Hepatocyte (in vitro differentiated cells): Measurements from ENCODE around the gene BCL2. TPM values are rescaled to one million over a fixed set of nuclear protein-coding genes. Genes with fewer than 3 reads are reported as not detected.

Source experiments
- DNase-seq: peaks from one replicate; pipeline ENCODE4 v3.0.0-alpha.2; 2016; ENCODE audit warnings: low spot score
- H2AFZ ChIP-seq: fragments of 200-600 bp; sonication (generic); 2 replicates; pipeline ENCODE4 v1.6.0; 2016; ENCODE audit warnings: antibody characterized with exemption, mild to moderate bottlenecking
- H3K27ac ChIP-seq: fragments of 200-600 bp; sonication (generic); 2 replicates; pipeline ENCODE4 v1.5.1; 2016; ENCODE audit warnings: mild to moderate bottlenecking
- H3K27me3 ChIP-seq: fragments of 200-600 bp; sonication (generic); 2 replicates; pipeline ENCODE4 v1.6.1; 2016
- H3K36me3 ChIP-seq: fragments of 200-600 bp; sonication (generic); replicated peaks from 2 replicates; pipeline ENCODE4 v1.5.1; 2016; ENCODE audit warnings: low read depth; ENCODE audit not compliant: insufficient read depth
- H3K4me1 ChIP-seq: fragments of 200-600 bp; sonication (generic); 2 replicates; pipeline ENCODE4 v1.5.1; 2016; ENCODE audit warnings: mild to moderate bottlenecking, moderate library complexity; ENCODE audit not compliant: insufficient read depth
- H3K4me2 ChIP-seq: fragments of 200-600 bp; sonication (generic); 2 replicates; pipeline ENCODE4 v1.6.0; 2016
- H3K4me3 ChIP-seq: fragments of 200-600 bp; sonication (generic); 2 replicates; pipeline ENCODE4 v1.5.1; 2016; ENCODE audit warnings: mild to moderate bottlenecking
- H3K79me2 ChIP-seq: fragments of 200-600 bp; sonication (generic); 2 replicates; pipeline ENCODE4 v1.6.0; 2017; ENCODE audit warnings: mild to moderate bottlenecking
- H3K9me2 ChIP-seq: fragments of 200-600 bp; sonication (generic); replicated peaks from 2 replicates; pipeline ENCODE4 v1.6.0; 2017; ENCODE audit warnings: mild to moderate bottlenecking; ENCODE audit not compliant: insufficient read depth
- H3K9me3 ChIP-seq: fragments of 200-600 bp; sonication (generic); 2 replicates; pipeline ENCODE4 v1.5.1; 2016; ENCODE audit warnings: low read depth, mild to moderate bottlenecking
- H4K20me1 ChIP-seq: fragments of 200-600 bp; sonication (generic); 2 replicates; pipeline ENCODE4 v1.6.0; 2016; ENCODE audit warnings: mild to moderate bottlenecking; ENCODE audit not compliant: insufficient read depth, poor library complexity, severe bottlenecking
- EZH2 ChIP-seq: fragments of 200-600 bp; sonication (generic); IDR thresholded peaks from 2 replicates; pipeline ENCODE4 v1.6.1; 2016; ENCODE audit warnings: antibody characterized with exemption, mild to moderate bottlenecking, borderline replicate concordance
- EZH2phosphoT487 ChIP-seq: fragments of 200-600 bp; sonication (generic); IDR thresholded peaks from one replicate; pipeline ENCODE4 v1.6.1; 2018; ENCODE audit warnings: antibody characterized with exemption, mild to moderate bottlenecking, low read depth, moderate library complexity; ENCODE audit not compliant: unreplicated experiment, severe bottlenecking
- WGBS: methylation state at CpG from one replicate; pipeline ENCODE4 v1.1.6; 2016; ENCODE audit warnings: low lambda C conversion rate; ENCODE audit errors: missing lambda C conversion rate; 5-methylcytosine and 5-hydroxymethylcytosine counted together
- polyA plus RNA-seq: library from polyadenylated mRNA; unstranded; fragments of >200 nt; fragmentation: Nextera tagmentation; extraction: Ambion mirVana; gene quantifications from 2 replicates; pipeline ENCODE4 v1.2.1, GENCODE V29; 2016
- total RNA-seq: library from RNA; depleted of rRNA; stranded (reverse); fragments of >200 nt; gene quantifications from 2 replicates; pipeline ENCODE4 v1.2.3, GENCODE V29; 2014
- TF ChIP-seq, protein P1 (sequence below): fragments of 200-600 bp; sonication (generic); IDR thresholded peaks from 2 replicates; pipeline ENCODE4 v1.5.1; 2016; ENCODE audit warnings: antibody characterized with exemption, mild to moderate bottlenecking; ENCODE audit not compliant: poor library complexity

The BCL2 gene
- total and polyA plus RNA-seq, 2 experiments from 2014 or later = 1.0 to 11.4 TPM

- no peaks in the 10 kb centered on the region for H3K9me2 ChIP-seq
- no peak for DNase-seq
- H3K4me1 ChIP-seq = peaks cover 7% of the 10 kb centered on the region
- TF ChIP-seq EZH2 (no peak), EZH2phosphoT487 (no peak)
- no peak overlapping the region for H3K4me3 ChIP-seq
- H3K9me3 ChIP-seq = no peaks in the 10 kb centered on the region
- WGBS = 83% methylated on average over 9 of the region's 9 CpGs
- no peaks in the 10 kb centered on the region for H3K79me2 ChIP-seq
- no peaks in the 10 kb centered on the region for H4K20me1 ChIP-seq
- H3K27me3 ChIP-seq = no peaks in the 10 kb centered on the region
- H3K36me3 ChIP-seq = no peaks in the 10 kb centered on the region
- H3K27ac ChIP-seq = peak overlapping the region; percentile 48
- no peak overlapping the region for H2AFZ ChIP-seq
- no peak overlapping the region for H3K4me2 ChIP-seq
These were observed 176.9 kb downstream of the BCL2 start for GRCh38 chr18:63142594-63143225.

GRCh38 chr18:63141778-63142176, 177.8 kb downstream of the BCL2 start:
- Histone ChIP-seq H3K4me2 (no peak overlapping the region), H3K27me3 (no peaks in the 10 kb centered on the region), H4K20me1 (no peaks in the 10 kb centered on the region), H3K79me2 (no peaks in the 10 kb centered on the region), H3K9me2 (no peaks in the 10 kb centered on the region), H3K4me1 (peaks cover 7% of the 10 kb centered on the region), H2AFZ (no peak overlapping the region), H3K4me3 (no peak overlapping the region), H3K9me3 (no peaks in the 10 kb centered on the region), H3K36me3 (no peaks in the 10 kb centered on the region), H3K27ac (no peak overlapping the region)
- 76% methylated on average over 10 of the region's 10 CpGs for WGBS
- TF ChIP-seq, protein P1, sequence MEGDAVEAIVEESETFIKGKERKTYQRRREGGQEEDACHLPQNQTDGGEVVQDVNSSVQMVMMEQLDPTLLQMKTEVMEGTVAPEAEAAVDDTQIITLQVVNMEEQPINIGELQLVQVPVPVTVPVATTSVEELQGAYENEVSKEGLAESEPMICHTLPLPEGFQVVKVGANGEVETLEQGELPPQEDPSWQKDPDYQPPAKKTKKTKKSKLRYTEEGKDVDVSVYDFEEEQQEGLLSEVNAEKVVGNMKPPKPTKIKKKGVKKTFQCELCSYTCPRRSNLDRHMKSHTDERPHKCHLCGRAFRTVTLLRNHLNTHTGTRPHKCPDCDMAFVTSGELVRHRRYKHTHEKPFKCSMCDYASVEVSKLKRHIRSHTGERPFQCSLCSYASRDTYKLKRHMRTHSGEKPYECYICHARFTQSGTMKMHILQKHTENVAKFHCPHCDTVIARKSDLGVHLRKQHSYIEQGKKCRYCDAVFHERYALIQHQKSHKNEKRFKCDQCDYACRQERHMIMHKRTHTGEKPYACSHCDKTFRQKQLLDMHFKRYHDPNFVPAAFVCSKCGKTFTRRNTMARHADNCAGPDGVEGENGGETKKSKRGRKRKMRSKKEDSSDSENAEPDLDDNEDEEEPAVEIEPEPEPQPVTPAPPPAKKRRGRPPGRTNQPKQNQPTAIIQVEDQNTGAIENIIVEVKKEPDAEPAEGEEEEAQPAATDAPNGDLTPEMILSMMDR = no peak
- no peak for TF ChIP-seq EZH2phosphoT487
- TF ChIP-seq EZH2 = no peak
- DNase-seq = no peak

GRCh38 chr18:63140997-63141777, 178.4 kb downstream of the BCL2 start:
- TF ChIP-seq EZH2 = no peak
- TF ChIP-seq EZH2phosphoT487 = no peak
- TF ChIP-seq, protein P1 = no peak
- Histone ChIP-seq H3K4me1 (peaks cover 7% of the 10 kb centered on the region), H3K79me2 (no peaks in the 10 kb centered on the region), H3K27ac (no peak overlapping the region), H3K9me2 (no peaks in the 10 kb centered on the region), H3K9me3 (no peaks in the 10 kb centered on the region), H3K4me2 (no peak overlapping the region), H4K20me1 (no peaks in the 10 kb centered on the region), H3K36me3 (no peaks in the 10 kb centered on the region), H2AFZ (no peak overlapping the region), H3K4me3 (no peak overlapping the region), H3K27me3 (no peaks in the 10 kb centered on the region)
- 96% methylated on average over 13 of the region's 13 CpGs for WGBS
- DNase-seq = no peak

DNA sequence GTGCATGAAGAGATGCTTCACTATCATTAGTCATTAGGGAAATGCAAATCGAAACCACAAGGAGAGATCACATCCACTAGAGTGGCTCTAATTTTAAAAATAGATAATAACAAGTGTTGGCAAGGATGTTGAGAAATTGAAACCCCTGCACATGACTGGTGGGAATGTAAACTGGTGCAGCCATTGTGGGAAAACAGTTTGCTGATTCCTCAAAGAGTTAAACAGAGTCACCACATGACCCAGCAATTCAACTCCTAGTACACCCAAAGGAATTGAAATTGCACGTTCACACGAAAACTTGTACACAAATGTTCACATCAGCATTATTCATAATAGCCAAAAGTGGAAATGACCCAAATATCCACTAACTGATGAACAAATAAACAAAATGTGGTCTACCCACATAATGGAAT, 179.5 kb downstream of the BCL2 start:
- TF ChIP-seq EZH2phosphoT487 (no peak), EZH2 (no peak)
- TF ChIP-seq, protein P1 = no peak
- no peak for DNase-seq
- H3K4me1 ChIP-seq = peaks cover 7% of the 10 kb centered on the region
- 99% methylated on average over 3 of the region's 3 CpGs for WGBS
- H3K4me3 ChIP-seq = no peak overlapping the region
- no peaks in the 10 kb centered on the region for H3K36me3 ChIP-seq
- H3K27me3 ChIP-seq = no peaks in the 10 kb centered on the region
- no peak overlapping the region for H3K27ac ChIP-seq
- H3K9me2 ChIP-seq = no peaks in the 10 kb centered on the region
- H4K20me1 ChIP-seq = no peaks in the 10 kb centered on the region
- no peak overlapping the region for H3K4me2 ChIP-seq
- no peak overlapping the region for H2AFZ ChIP-seq
- H3K9me3 ChIP-seq = no peaks in the 10 kb centered on the region
- no peaks in the 10 kb centered on the region for H3K79me2 ChIP-seq
